DMS 273 treated with DMSO at 0.1 percent for 48 hours (cell line): ENCODE data around the gene TRMT13.
A peak's percentile ranks its signal among the peaks of the same experiment; 100 is the strongest.
"Not testable (repeated sequence)": the region's sequence is repeated elsewhere in the genome, so short reads cannot be mapped to it uniquely, and the experiment has no call there.

Experiments used
- DNase-seq: peaks from one replicate; lab custom pipeline; 2025; lab: John Stamatoyannopoulos, UW

The TRMT13 gene

DNA sequence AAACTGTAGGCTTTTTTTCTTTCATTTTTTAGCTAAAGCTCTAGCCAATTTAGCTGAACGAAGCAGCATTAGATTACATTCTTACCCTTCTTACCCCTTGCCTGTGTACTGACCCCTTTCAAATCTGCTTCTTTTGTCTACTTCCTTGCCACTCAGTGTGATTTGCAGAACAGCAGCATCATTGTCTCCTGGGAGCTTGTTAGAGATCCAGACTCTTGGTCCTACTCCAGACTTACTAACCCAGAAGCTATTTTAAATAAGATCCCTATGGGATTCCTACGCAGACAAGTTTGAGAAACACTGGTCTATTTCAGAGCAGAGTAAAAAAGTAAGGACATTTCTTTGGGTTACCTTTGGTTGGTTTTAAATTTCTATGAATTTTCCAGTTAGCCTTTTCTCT lies 31.3 kb downstream of the TRMT13 start:
- no peak for DNase-seq

GRCh38 chr1:100164702-100165101 lies 31.7 kb downstream of the TRMT13 start:
- DNase-seq: no peak

GRCh38 chr1:100168051-100168450 lies 35.1 kb downstream of the TRMT13 start:
- no peak for DNase-seq

DNA sequence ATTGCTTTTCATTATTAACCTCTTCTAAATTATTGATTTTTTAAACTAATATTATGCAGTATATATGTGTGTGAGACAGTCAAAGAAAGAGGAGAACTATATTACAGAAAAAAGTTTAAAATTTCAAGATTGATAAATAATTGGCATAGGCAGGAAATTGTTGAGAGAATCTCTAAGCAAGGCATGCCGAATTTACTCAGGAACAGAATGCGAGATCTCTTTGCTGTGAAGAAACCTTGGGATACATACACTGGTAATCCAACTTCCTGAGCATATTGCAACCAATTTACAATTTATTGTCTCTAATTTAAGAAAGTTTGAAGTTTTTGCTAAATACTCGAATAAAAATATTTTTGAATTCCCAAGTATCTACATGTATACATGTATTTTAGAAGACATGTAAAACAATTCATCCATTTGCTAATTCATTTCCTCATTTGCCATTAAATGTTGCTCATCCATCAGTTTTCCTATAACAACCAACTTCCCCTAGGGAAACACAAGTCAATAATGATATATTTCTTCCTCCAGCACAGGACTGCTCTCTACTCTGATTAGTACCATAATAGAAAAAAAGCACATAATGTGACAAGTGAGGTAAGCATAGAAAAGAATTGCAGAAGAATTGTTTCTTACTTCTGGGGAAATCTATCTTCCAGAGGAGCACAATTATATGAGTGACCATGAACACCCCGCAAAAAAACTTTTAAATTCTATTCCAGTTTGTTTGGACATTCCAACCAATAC lies 44.5 kb downstream of the TRMT13 start:
- no peak for DNase-seq

DNA sequence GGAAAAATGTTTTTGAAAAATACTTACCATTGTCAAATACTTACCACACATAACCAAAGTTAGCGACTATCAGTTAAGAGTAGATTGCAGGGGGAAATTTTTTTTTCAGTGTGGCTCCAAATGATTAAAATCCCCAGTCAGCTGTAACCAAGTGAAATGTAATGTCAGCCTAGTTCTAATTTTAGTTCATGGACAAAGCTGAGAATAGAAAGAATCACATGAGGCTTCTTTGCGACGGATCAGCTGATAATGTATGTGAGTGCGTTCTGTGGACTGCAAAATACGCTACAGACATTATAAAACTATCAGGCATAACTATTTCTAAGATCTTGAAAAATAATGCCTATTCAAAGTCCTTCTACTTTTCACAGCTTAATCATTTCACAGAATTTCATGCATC lies 45.1 kb downstream of the TRMT13 start, which contains the start of gene LRRC39:
TSS of gene LRRC39 (minus strand) at position 166 of the 400 bp plus-strand sequence. CDS start 9,740 bp downstream, outside the sequence.
- DNase-seq: no peak

- DNase-seq: no peak
These were observed 50.4 kb downstream of the TRMT13 start for GRCh38 chr1:100183370-100183769.

DNA sequence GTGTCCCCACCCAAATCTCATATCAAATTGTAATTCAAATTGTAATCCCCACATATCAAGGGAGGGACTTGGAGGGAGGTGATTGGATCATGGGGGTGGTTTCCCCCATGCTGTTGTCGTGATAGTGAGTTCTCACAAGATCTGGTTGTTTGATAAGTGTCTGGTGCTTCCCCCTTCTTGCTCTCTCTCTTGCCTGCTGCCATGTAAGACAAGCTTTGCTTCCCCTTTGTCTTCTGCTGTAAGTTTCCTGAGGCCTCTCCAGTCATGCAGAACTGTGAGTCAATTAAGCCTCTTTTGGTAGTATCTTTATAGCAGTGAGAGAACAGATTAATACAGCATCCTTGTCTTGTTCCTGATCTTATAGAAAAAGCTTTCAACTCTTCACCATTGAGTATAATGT lies 51.6 kb downstream of the TRMT13 start:
- no peak for DNase-seq

DNA sequence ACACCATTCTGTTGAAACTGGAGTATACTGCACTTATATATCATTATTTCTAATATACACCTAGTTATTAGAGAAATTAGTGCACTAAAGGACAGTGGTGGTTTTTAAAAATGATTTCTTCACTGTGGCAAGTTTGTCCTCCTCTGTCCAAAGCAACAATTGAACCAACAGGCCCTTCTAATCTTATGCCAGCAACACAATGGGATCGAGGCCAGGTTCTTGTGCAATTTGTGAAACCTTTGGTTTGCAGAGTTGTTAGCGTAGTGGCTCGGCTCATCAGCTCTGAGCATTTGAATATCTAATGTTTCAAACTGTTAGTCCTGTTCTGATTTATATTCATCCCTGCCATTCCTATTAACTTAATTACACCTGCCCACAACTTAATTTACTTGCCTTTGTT lies 54.9 kb downstream of the TRMT13 start:
- peak; percentile 62 for DNase-seq

GRCh38 chr1:100188617-100189016 lies 55.7 kb downstream of the TRMT13 start:
- DNase-seq: peak; percentile 94

- DNase-seq: no peak
These were observed 65.6 kb downstream of the TRMT13 start for GRCh38 chr1:100198596-100198995.

DNA sequence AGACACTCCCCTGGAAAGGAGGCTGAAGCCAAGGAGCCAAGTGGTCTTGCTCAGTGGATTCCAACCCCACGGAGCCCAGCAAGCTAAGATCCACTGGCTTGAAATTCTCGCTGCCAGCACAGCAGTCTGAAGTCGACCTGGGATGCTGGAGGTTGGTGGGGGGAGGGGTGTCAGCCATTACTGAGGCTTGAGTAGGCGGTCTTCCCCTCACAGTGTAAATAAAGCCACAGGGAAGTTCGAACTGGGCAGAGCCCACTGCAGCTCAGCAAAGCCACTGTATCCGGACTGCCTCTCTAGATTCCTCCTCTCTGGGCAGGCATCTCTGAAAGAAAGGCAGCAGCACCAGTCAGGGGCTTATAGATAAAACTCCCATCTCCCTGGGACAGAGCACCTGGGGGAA lies 67.1 kb downstream of the TRMT13 start:
- not testable (repeated sequence) for DNase-seq
